ENCODE results near the gene CMTM4.

- TF ChIP-seq CTCF (IDR thresholded peaks at IDR 0.05; ENCODE audit: low read depth, low read length) (no peak), POLR2A (IDR thresholded peaks at IDR 0.05; ENCODE audit: extremely low read depth, insufficient read length) (no peak), MYC (IDR thresholded peaks at IDR 0.05; ENCODE audit: low read depth, low read length) (no peak)
Observed at GRCh38 chr16:66620429-66620795, 76.1 kb downstream of the CMTM4 start.

All from NB4 (cell line).